Measurements from ENCODE around the gene RNASEL.

Gene RNASEL

DNA sequence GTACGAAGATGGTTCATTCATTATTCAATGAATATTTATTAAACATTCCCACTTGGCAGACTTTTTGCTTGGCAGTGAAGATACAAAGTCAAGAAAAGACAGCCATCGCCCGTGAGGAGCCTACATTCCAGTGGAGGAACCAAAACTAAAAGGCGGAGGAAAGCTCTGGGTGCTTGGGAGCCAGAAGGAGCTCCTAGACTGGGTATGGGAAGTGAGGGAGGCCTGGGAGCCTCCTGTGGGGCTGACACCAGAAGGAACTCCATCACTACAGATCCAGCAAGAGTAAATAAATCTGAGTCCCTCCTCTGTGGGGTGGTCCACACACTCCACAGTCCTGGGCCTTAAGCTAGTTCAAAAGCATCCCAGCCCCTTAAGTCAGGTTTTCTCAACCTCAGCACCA, 14.9 kb downstream of the RNASEL start:
- no peak for TF ChIP-seq GATA1 (IDR thresholded peaks at IDR 0.05; ENCODE audit: low read depth, low read length)
- no peak for TF ChIP-seq POLR2A (IDR thresholded peaks at IDR 0.05; ENCODE audit: low read length)
- DNase-seq: no peak

DNA sequence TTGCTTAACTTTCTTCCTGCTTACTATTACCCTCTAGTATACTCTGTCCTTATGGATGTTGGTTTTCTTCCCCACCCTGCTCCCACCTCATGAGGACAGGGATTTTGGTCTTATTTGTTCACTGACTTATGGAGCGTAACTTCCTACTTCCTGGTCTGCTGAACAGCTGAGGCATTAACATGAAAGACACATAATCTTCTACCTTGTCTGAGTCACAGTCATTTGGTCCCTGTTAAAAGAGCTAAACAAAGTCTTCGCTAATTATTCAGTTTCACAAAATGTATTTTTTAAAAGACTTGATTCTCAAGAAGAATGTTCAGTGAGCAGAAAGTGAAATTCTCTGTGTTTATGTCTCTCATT, 18.5 kb downstream of the RNASEL start:
- TF ChIP-seq POLR2A (IDR thresholded peaks at IDR 0.05; ENCODE audit: low read length): no peak
- no peak for TF ChIP-seq GATA1 (IDR thresholded peaks at IDR 0.05; ENCODE audit: low read depth, low read length)
- DNase-seq: no peak

DNA sequence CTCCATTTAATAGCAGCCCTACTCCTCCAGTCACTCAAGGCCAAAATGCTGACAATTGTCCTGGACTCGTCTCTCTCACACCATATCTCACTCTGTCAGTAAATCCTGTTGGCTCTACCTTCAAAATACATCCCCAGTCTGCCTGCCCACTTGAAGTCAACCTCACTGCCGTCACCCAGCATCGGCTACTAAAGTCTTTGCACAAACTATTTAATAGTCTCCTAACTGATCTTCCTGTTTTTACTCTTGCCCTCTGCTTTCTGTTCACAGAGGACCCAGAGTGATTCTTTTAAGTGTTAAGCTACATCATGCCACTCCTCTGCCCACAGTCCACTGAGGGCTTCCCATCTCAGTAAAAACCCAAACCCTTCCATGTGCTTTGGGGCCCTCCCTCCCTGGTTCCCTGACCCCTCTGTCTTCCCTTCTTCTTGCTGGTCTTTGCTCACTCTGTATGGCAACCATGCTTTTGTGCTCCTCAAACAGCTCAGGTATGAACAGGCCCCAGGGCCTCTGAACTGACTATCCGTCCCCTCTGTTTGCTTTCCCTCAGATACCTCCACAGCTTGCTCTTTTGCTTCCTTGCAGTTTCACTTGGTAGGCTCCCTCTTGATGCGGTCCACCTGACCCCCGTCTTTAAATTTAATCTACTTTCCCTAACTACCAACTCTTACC, 19.0 kb downstream of the RNASEL start:
- DNase-seq: no peak
- TF ChIP-seq GATA1 (IDR thresholded peaks at IDR 0.05; ENCODE audit: low read depth, low read length): no peak
- TF ChIP-seq POLR2A (IDR thresholded peaks at IDR 0.05; ENCODE audit: low read length): no peak

DNA sequence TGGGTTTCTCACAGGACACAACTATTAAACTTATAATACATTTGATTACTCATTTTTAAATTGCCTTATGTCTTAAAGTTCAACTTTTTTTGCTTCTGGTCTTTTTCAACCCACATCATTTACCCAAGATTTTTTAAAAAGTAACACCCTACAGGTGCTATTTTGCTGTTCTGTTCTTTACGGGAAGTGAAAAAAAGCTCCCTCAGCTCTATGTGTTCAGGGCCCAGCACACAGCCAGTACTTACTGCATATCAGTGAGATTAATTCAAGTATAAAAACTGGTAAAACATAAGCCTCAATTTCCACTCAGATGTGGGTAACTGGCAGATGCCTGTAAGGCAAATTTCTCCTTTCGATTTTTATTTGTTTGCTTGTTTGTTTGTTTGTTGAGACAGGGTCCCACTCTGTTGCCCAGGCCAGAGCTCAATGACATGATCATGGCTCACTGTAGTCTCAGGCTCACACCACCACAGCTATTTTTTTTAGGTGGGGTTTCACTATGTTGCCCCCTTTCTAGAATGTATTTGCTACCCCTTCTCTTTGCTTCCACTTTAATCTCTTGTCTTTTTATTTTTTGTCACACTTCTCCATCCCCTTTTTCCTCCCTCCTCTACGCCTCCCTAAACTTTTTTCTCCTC, 20.3 kb downstream of the RNASEL start:
- DNase-seq: no peak
- no peak for TF ChIP-seq GATA1 (IDR thresholded peaks at IDR 0.05; ENCODE audit: low read depth, low read length)
- no peak for TF ChIP-seq POLR2A (IDR thresholded peaks at IDR 0.05; ENCODE audit: low read length)

DNA sequence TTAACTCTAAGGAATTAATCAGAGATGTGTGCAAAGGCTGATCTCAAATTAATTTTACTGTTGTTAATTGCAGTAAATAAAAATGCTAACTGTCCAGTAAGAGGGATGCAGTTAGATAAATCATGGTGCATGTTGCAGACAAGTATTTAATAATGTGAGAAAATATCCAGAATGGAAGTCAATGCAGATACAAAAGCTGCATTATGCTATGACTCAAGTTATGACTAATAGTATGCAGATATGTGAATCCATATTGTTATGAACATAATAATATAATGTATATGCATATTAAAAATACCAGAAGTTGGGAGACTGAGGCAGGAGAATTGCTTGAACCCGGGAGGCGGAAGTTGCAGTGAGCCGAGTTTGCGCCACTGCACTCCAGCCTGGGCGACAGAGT, 21.4 kb downstream of the RNASEL start:
- TF ChIP-seq GATA1 (IDR thresholded peaks at IDR 0.05; ENCODE audit: low read depth, low read length) (no peak), POLR2A (IDR thresholded peaks at IDR 0.05; ENCODE audit: low read length) (no peak)

DNA sequence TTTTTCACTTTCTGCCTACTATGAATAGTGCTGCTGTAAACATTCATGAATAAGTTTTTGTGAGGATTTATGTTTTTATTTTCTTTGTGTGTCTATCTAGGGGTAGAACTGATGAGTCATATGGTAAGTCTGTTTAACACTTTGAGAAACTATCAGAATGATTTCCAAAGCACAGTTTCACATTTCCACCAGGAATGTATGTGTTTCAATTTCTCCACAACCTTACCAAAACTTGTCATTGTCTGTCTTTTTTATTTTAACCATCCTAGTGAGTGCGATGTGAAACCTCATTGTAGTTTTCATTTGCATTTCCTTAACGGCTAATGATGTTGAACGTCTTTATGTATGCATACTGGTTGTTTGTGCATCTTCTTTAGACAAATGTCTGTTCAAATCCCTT, 23.5 kb downstream of the RNASEL start:
- TF ChIP-seq POLR2A (IDR thresholded peaks at IDR 0.05; ENCODE audit: low read length): no peak
- TF ChIP-seq GATA1 (IDR thresholded peaks at IDR 0.05; ENCODE audit: low read depth, low read length): no peak
- no peak for DNase-seq

More for the DNA sequence above, 21.4 kb downstream of the RNASEL start:
- no peak for DNase-seq

DNA sequence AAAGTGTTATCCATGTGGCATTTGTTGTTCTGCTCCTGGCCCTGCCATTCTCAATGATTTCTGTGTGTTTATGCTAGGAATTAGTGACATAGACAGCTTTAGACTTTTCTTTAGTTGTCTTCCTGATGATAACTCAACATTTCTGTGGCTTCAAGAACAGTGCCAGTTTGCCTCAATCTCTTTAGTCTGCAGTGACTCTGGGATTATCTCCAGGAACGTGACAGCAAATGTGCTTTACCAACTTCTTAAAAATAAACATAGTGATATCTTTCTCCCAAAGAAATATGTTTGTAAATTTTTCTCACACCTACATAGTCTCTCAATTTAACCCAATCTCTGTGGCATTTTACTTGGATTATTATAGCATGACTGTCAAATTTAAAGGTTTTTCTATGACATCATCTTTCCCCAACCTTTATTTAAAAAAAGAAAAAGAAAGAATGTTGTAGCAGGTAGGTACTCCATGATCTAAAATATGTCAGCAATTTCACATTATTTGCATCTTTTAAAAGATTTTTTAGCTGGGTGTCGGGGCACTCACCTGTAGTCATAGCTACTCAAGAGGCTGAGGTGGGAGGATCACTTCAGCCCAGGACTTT, 24.6 kb downstream of the RNASEL start:
- no peak for DNase-seq
- TF ChIP-seq POLR2A (IDR thresholded peaks at IDR 0.05; ENCODE audit: low read length) (no peak), GATA1 (IDR thresholded peaks at IDR 0.05; ENCODE audit: low read depth, low read length) (no peak)

DNA sequence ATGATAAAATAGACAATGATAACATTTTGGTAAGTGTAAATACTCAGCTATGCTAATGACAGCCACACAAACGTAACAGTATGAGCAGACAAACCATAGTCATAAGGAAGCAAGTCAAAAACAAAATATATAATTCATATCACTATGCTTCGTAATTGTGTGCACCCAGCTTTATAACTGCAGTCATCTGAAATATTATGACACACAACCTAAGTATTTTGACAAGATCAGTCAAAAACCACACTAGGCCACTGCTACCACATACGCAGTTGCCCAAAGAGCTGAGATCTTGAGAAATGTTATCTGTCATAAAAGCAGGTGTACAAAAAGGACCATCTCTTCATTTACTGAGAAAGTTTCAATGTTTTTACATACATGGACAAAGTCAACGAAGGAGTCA, 26.0 kb downstream of the RNASEL start:
- no peak for TF ChIP-seq POLR2A (IDR thresholded peaks at IDR 0.05; ENCODE audit: low read length)
- TF ChIP-seq GATA1 (IDR thresholded peaks at IDR 0.05; ENCODE audit: low read depth, low read length): no peak
- DNase-seq: no peak

DNA sequence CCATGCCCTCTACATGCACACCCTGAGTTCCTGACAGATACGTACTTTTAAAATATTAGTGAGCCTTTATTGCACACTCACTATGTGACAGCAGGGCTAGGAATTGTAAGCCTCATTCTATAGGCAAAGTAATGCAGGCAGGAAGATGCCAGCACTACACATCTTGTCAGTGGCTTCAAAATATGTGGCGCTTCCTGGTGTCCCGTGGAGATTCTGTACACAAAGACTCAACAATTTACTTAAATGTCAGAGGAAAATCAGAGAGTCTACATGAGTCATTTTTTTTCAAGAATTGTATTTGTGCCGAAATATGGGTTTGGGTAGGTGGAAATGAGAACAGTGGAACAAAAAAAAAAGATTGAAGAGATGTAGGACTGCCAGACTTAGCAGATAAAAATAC, 27.6 kb downstream of the RNASEL start:
- no peak for TF ChIP-seq POLR2A (IDR thresholded peaks at IDR 0.05; ENCODE audit: low read length)
- no peak for TF ChIP-seq GATA1 (IDR thresholded peaks at IDR 0.05; ENCODE audit: low read depth, low read length)
- no peak for DNase-seq

DNA sequence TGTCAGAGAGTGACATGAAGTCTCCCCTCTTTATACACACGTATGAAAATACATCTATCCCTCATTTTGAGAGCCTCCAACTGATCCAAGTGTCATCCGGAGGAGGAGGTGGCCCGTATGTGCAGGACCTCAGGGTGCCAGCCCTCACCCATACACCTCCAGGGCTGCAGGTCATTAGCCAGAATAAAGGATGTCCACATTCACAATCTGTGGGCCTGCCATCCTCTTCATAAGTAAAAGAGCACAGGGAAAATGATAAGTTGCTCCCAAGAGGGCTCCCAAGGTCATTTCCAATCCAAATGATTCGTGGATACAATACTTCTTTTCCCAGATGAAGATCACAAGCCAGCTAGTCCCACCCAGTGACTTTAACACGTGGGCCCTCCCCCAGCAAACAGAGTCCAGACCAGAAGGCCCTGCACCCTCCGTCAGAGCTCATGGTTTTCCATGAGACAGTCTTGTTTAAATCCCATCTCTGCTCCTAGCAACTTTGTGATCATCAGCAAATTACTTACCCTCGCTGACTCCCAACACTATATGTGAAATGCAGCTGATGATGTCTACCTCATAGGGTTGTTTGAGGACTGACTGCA, 28.6 kb downstream of the RNASEL start:
- no peak for TF ChIP-seq POLR2A (IDR thresholded peaks at IDR 0.05; ENCODE audit: low read length)
- TF ChIP-seq GATA1 (IDR thresholded peaks at IDR 0.05; ENCODE audit: low read depth, low read length): no peak
- no peak for DNase-seq

DNA sequence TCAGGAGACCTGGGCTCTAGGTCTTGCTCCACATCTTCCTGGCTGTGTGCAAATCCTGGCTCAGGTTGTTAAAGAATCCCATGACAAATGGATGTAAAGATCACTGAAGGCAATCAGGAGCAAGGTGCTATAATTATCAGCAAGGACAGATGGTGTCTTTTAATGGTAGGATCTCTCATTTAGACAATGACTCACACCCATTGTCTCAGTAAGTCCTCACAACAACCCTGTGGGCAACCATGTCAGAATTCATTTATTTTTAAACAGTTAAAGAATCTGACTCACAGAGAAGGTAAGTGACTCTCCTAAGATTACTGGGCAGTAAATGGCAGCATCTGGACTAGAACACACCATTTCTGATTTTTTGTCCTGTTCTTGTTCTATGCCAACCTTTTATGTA, 32.8 kb downstream of the RNASEL start:
- TF ChIP-seq GATA1 (IDR thresholded peaks at IDR 0.05; ENCODE audit: low read depth, low read length) (no peak), POLR2A (IDR thresholded peaks at IDR 0.05; ENCODE audit: low read length) (no peak)
- DNase-seq: no peak

DNA sequence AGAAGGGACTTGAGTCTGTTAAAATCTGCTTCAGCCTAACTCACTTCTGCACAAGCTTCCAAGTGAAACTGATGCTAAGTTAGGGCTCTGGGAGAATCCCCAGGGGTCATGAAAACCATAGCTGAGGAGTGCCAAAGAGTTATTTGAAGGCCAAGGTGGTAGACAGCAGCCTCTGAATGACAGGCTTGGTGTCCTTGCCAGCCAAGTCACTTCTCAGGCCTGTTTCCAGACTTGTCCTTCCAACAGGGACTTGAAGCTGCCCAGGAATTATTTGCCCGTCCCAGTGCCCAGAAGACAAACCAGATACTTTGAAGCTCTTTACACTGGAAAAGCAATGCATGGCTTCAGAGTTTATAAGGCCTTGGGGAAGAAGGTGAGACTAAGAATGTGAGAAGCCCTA, 33.6 kb downstream of the RNASEL start:
- DNase-seq: no peak

DNA sequence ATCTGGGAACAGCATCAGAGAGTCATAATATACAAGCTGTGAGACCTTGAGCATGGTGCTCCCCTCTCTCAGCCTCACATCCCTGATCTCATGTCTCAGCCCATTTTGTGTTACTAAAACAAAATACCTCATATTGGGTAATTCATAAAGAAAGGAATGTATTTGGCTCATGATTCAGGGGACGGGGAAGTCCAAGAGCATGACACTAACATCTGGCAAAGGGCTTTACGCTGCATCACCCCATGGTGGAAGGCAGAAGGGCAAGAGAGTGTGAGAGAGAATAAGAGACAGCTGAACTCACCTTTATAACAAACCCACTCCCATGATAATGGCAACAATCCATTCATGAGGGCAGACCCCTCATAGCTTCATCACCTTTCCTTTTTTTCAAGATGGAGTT, 36.5 kb downstream of the RNASEL start:
- TF ChIP-seq GATA1 (IDR thresholded peaks at IDR 0.05; ENCODE audit: low read depth, low read length) (no peak), POLR2A (IDR thresholded peaks at IDR 0.05; ENCODE audit: low read length) (no peak)
- DNase-seq: no peak

More for the DNA sequence above, 33.6 kb downstream of the RNASEL start:
- TF ChIP-seq POLR2A (IDR thresholded peaks at IDR 0.05; ENCODE audit: low read length): no peak
- no peak for TF ChIP-seq GATA1 (IDR thresholded peaks at IDR 0.05; ENCODE audit: low read depth, low read length)

DNA sequence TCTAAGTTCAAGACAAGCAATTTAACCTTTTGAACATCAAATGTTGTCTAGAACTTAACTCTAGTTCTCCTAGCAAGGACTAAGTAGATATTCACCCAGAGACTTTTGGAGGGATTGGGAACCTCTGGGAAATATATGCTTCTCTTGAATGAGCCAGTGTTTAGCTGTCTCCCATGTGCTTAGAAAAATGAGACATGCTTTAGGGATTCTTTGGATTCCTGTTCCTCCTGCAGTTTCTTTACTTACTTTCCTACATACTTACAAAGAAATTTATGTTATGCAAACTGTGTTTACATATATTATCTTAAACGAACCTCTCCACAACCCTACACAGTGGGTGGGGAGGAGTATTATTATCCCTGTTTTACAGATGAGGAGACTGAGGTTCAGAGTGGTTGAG, 39.2 kb downstream of the RNASEL start:
- no peak for TF ChIP-seq POLR2A (IDR thresholded peaks at IDR 0.05; ENCODE audit: low read length)
- TF ChIP-seq GATA1 (IDR thresholded peaks at IDR 0.05; ENCODE audit: low read depth, low read length): no peak

More for the DNA sequence above, 39.2 kb downstream of the RNASEL start:
- no peak for DNase-seq

Measured in erythroblast (primary cell).